ENCODE results near the gene ATG9B.

ATG9B gene

DNA sequence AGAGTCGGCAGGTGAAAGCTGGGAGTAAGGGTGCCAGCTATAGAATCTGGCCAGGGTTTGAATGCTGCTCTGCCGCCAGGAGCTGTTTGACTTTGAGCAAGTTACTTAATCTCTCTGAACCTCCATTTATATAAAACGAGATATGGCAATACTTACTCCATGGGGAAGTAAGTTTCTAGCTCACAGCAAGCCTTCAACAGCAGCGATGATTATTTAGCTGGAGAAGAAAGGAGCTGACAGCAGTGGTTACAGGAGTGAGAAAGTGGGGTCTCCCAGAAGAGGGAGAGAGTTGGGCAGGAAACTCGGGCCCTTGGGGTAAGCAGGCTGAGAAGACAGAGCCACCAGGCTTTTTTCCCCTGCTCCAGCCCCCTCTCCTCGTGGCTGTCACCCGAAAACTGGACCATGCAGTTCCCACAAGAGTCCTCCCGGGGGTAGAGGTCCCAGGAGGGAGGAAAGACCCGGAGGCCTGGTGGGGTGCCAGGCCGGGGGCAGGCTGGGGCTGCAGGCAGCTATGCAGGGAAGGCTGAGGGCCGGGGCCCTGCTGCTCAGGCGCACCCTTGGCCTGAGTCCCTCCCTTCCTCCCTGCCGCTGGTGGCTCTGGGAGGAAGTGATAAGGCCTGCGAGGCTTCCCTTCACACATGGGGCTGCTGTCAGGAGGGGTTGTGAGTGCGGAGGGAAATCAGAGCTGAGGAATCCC, 30.0 kb downstream of the ATG9B start:
- TF ChIP-seq SNAI2 (CRISPR knock-in tag; IDR thresholded peaks at IDR 0.05) (no peak), ISL1 (CRISPR knock-in tag; IDR thresholded peaks at IDR 0.05) (no peak), BACH2 (CRISPR knock-in tag; IDR thresholded peaks at IDR 0.05; ENCODE audit: borderline replicate concordance) (no peak), ZC3H10 (CRISPR knock-in tag; IDR thresholded peaks at IDR 0.05) (no peak), OSR1 (CRISPR knock-in tag; IDR thresholded peaks at IDR 0.05) (no peak)
- TF ChIP-seq, protein P1, sequence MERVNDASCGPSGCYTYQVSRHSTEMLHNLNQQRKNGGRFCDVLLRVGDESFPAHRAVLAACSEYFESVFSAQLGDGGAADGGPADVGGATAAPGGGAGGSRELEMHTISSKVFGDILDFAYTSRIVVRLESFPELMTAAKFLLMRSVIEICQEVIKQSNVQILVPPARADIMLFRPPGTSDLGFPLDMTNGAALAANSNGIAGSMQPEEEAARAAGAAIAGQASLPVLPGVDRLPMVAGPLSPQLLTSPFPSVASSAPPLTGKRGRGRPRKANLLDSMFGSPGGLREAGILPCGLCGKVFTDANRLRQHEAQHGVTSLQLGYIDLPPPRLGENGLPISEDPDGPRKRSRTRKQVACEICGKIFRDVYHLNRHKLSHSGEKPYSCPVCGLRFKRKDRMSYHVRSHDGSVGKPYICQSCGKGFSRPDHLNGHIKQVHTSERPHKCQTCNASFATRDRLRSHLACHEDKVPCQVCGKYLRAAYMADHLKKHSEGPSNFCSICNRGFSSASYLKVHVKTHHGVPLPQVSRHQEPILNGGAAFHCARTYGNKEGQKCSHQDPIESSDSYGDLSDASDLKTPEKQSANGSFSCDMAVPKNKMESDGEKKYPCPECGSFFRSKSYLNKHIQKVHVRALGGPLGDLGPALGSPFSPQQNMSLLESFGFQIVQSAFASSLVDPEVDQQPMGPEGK (CRISPR knock-in tag; IDR thresholded peaks at IDR 0.05; ENCODE audit: borderline replicate concordance) = no peak
- TF ChIP-seq, protein P2, sequence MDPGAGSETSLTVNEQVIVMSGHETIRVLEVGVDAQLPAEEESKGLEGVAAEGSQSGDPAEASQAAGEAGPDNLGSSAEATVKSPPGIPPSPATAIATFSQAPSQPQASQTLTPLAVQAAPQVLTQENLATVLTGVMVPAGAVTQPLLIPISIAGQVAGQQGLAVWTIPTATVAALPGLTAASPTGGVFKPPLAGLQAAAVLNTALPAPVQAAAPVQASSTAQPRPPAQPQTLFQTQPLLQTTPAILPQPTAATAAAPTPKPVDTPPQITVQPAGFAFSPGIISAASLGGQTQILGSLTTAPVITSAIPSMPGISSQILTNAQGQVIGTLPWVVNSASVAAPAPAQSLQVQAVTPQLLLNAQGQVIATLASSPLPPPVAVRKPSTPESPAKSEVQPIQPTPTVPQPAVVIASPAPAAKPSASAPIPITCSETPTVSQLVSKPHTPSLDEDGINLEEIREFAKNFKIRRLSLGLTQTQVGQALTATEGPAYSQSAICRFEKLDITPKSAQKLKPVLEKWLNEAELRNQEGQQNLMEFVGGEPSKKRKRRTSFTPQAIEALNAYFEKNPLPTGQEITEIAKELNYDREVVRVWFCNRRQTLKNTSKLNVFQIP (CRISPR knock-in tag; IDR thresholded peaks at IDR 0.05; ENCODE audit: borderline replicate concordance, low read depth) = no peak
- 0 out of 3 replicates have a peak, but pooled peaks have one; percentile 7 for ATAC-seq

DNA sequence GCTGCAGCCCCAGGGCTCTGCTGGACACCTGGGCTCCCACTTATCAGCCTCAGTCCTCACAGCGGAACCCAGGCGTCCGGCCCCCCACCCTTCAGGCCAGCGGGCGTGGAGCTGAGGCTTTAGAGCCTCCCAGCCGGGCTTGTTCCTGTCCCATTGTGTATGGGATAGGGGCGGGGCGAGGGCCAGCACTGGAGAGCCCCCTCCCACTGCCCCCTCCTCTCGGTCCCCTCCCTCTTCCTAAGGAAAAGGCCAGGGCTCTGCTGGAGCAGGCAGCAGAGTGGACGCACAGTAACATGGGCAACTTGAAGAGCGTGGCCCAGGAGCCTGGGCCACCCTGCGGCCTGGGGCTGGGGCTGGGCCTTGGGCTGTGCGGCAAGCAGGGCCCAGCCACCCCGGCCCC, 30.8 kb downstream of the ATG9B start:
- TF ChIP-seq ISL1 (CRISPR knock-in tag; IDR thresholded peaks at IDR 0.05) = no peak
- TF ChIP-seq BACH2 (CRISPR knock-in tag; IDR thresholded peaks at IDR 0.05; ENCODE audit: borderline replicate concordance) = no peak
- no peak for TF ChIP-seq ESRRG (CRISPR knock-in tag; IDR thresholded peaks at IDR 0.05)
- no peak for TF ChIP-seq ZNF565 (CRISPR knock-in tag; conservative IDR thresholded peaks at IDR 0.05; ENCODE audit: low read depth)
- no peak for TF ChIP-seq ZFP30 (CRISPR knock-in tag; IDR thresholded peaks at IDR 0.05)
- no peak for TF ChIP-seq CSDC2 (CRISPR knock-in tag; IDR thresholded peaks at IDR 0.05)
- no peak for TF ChIP-seq OSR1 (CRISPR knock-in tag; IDR thresholded peaks at IDR 0.05)
- no peak for TF ChIP-seq ARNTL (CRISPR knock-in tag; IDR thresholded peaks at IDR 0.05; ENCODE audit: borderline replicate concordance, low read depth)
- TF ChIP-seq SNAI2 (CRISPR knock-in tag; IDR thresholded peaks at IDR 0.05) = no peak
- TF ChIP-seq, protein P1 (CRISPR knock-in tag; IDR thresholded peaks at IDR 0.05; ENCODE audit: borderline replicate concordance) = no peak
- no peak for TF ChIP-seq CSRNP3 (CRISPR knock-in tag; IDR thresholded peaks at IDR 0.05)
- TF ChIP-seq, protein P2 (CRISPR knock-in tag; IDR thresholded peaks at IDR 0.05; ENCODE audit: borderline replicate concordance, low read depth) = no peak
- no peak for TF ChIP-seq TOX (CRISPR knock-in tag; IDR thresholded peaks at IDR 0.05; ENCODE audit: borderline replicate concordance)
- no peak for TF ChIP-seq GLIS3 (CRISPR knock-in tag; IDR thresholded peaks at IDR 0.05)
- TF ChIP-seq PPARA (CRISPR knock-in tag; IDR thresholded peaks at IDR 0.05; ENCODE audit: borderline replicate concordance) = no peak
- TF ChIP-seq ZNF8 (CRISPR knock-in tag; IDR thresholded peaks at IDR 0.05) = no peak
- TF ChIP-seq RARB (CRISPR knock-in tag; IDR thresholded peaks at IDR 0.05) = no peak
- no peak for TF ChIP-seq ZFP3 (CRISPR knock-in tag; IDR thresholded peaks at IDR 0.05)
- TF ChIP-seq, protein P3, sequence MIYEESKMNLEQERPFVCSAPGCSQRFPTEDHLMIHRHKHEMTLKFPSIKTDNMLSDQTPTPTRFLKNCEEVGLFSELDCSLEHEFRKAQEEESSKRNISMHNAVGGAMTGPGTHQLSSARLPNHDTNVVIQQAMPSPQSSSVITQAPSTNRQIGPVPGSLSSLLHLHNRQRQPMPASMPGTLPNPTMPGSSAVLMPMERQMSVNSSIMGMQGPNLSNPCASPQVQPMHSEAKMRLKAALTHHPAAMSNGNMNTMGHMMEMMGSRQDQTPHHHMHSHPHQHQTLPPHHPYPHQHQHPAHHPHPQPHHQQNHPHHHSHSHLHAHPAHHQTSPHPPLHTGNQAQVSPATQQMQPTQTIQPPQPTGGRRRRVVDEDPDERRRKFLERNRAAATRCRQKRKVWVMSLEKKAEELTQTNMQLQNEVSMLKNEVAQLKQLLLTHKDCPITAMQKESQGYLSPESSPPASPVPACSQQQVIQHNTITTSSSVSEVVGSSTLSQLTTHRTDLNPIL (CRISPR knock-in tag; IDR thresholded peaks at IDR 0.05; ENCODE audit: low read depth) = no peak
- no peak for TF ChIP-seq ZC3H10 (CRISPR knock-in tag; IDR thresholded peaks at IDR 0.05)
- ATAC-seq = no peak

All from SK-N-SH treated with all-trans-retinoic acid at 6 μM for 48 hours (cell line).